Caco-2 (cell line): ENCODE measurements around the gene RERE. TPM values are rescaled to one million over a fixed set of nuclear protein-coding genes. Genes with fewer than 3 reads are reported as not detected.

ENCODE experiments used
- BruUV-seq: library from RNA; stranded (reverse); fragments of 400-500 nt; replicated peaks from 2 replicates; lab custom pipeline; 2021; lab: Mats Ljungman, UMichigan
- CTCF ChIA-PET: fragments of 300-600 bp; sonication (Branson Sonifier 250); formaldehyde crosslinking; loops from one replicate; lab custom pipeline; 2022; ENCODE audit warnings: antibody characterized with exemption; lab: Charles Lee
- POLR2A ChIA-PET: fragments of 300-600 bp; sonication (Branson Sonifier 250); formaldehyde crosslinking; loops from one replicate; lab custom pipeline; 2022; ENCODE audit warnings: antibody characterized with exemption; lab: Charles Lee
- DNase-seq, 2 experiments: peaks; one replicate each; pipeline versions ENCODE4 v3.0.0 to v3.0.0-alpha.2; 2020 to 2022
- H3K27me3 ChIP-seq: replicated peaks from 2 replicates; pipeline ENCODE4 v1.6.0; 2011; ENCODE audit warnings: low read length; ENCODE audit not compliant: control insufficient read depth, insufficient read depth
- H3K36me3 ChIP-seq: 2 replicates; pipeline ENCODE4 v1.5.1; 2011; ENCODE audit warnings: low read length; ENCODE audit not compliant: control insufficient read depth, insufficient read depth
- H3K4me1 ChIP-seq: fragments of 250-450 bp; sonication (Bioruptor Pico); 2 replicates; pipeline ENCODE4 v1.5.1; 2020; ENCODE audit warnings: mild to moderate bottlenecking
- H3K4me3 ChIP-seq: 2 replicates; pipeline ENCODE4 v1.5.1; 2011; ENCODE audit warnings: low read depth, mild to moderate bottlenecking, control low read depth, low read length
- H3K9me3 ChIP-seq: fragments of 250-450 bp; sonication (Bioruptor Pico); 2 replicates; pipeline ENCODE4 v1.5.1; 2020; ENCODE audit warnings: mild to moderate bottlenecking, moderate library complexity
- H3K27ac Mint-ChIP-seq: one replicate; pipeline ENCODE4 v1.8.0; 2022; ENCODE audit warnings: mixed read lengths; ENCODE audit not compliant: unreplicated experiment
- H3K27me3 Mint-ChIP-seq: one replicate; pipeline ENCODE4 v1.8.0; 2022; ENCODE audit warnings: mixed read lengths; ENCODE audit not compliant: insufficient read depth, unreplicated experiment
- H3K36me3 Mint-ChIP-seq: one replicate; pipeline ENCODE4 v1.8.0; 2022; ENCODE audit warnings: mild to moderate bottlenecking, mixed read lengths; ENCODE audit not compliant: insufficient read depth, unreplicated experiment
- H3K4me1 Mint-ChIP-seq: one replicate; pipeline ENCODE4 v1.8.0; 2022; ENCODE audit warnings: low read depth, mixed read lengths; ENCODE audit not compliant: unreplicated experiment
- H3K4me3 Mint-ChIP-seq: one replicate; pipeline ENCODE4 v1.8.0; 2022; ENCODE audit warnings: mild to moderate bottlenecking, moderate library complexity, mixed read lengths; ENCODE audit not compliant: unreplicated experiment
- H3K9me3 Mint-ChIP-seq: one replicate; pipeline ENCODE4 v1.8.0; 2022; ENCODE audit warnings: mixed read lengths; ENCODE audit not compliant: unreplicated experiment
- intact Hi-C: fragments of 100-400 bp; cut with micrococcal nuclease; formaldehyde crosslinking; loops from one replicate; pipeline ENCODE4 v1.10.0; 2022; ENCODE audit not compliant: unreplicated experiment
- total RNA-seq: library from RNA; stranded (reverse); gene quantifications from 2 replicates; pipeline ENCODE4 v1.2.3, GENCODE V29; 2022
- TF ChIP-seq, protein P1 (sequence below), 2 experiments: fragments of 200-600 bp in 1 of 2; IDR thresholded peaks; 1 replicate in 1 of 2; 2 replicates in 1 of 2; pipeline versions ENCODE4 v1.5.1 to v1.8.0; 2011 to 2022; ENCODE audit warnings: antibody characterized with exemption in 1 of 2, control low read depth in 1 of 2, inconsistent platforms in 1 of 2, low read depth in 1 of 2, low read length in 1 of 2, mild to moderate bottlenecking in 1 of 2, moderate library complexity in 1 of 2; ENCODE audit not compliant: insufficient read depth in 1 of 2, severe bottlenecking in 1 of 2, unreplicated experiment in 1 of 2

Gene RERE
- total RNA-seq, 1 experiment from 2014 or later, result 85.2 TPM

DNA sequence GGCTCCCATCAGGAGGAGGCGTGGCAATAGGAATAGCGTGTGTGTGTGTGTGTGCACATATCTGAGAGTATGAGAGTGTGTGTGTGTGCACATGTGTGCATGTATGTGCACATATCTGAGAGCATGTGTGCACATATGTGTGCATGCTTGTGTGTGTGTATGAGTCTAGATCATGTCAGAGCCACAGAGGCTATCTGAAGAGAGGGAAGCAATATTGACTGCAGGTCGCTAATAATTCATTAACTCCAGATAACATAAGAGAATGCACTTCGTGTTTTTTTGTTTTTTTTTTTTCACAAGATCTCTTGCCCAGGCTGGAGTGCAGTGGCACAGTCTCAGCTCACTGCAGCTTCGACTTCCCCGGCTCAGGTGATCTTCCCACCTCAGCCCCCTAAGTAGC is 504.2 kb downstream of the RERE start:
- intact Hi-C loops, result loop anchor here (10.0 kb wide), 1 partner anchor 128 kb away; no protein-coding TSS in a partner anchor
- H3K4me3 ChIP-seq, result no peak overlapping the region
- no peaks in the 10 kb centered on the region for H3K36me3 ChIP-seq
- H3K36me3 Mint-ChIP-seq, result peaks cover 2% of the 10 kb centered on the region
- H3K4me1 Mint-ChIP-seq, result peaks cover 21% of the 10 kb centered on the region
- CTCF ChIA-PET, result no interaction called here
- no peak overlapping the region for H3K27ac Mint-ChIP-seq
- POLR2A ChIA-PET, result interaction anchor here (1.0 kb wide), 1 partner anchor 287 kb away, joined by 3 read pairs; the partner anchor contains the start of gene ERRFI1
- TF ChIP-seq, protein P1, sequence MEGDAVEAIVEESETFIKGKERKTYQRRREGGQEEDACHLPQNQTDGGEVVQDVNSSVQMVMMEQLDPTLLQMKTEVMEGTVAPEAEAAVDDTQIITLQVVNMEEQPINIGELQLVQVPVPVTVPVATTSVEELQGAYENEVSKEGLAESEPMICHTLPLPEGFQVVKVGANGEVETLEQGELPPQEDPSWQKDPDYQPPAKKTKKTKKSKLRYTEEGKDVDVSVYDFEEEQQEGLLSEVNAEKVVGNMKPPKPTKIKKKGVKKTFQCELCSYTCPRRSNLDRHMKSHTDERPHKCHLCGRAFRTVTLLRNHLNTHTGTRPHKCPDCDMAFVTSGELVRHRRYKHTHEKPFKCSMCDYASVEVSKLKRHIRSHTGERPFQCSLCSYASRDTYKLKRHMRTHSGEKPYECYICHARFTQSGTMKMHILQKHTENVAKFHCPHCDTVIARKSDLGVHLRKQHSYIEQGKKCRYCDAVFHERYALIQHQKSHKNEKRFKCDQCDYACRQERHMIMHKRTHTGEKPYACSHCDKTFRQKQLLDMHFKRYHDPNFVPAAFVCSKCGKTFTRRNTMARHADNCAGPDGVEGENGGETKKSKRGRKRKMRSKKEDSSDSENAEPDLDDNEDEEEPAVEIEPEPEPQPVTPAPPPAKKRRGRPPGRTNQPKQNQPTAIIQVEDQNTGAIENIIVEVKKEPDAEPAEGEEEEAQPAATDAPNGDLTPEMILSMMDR (IDR thresholded peaks at IDR 0.05; ENCODE audit: insufficient read depth in 1 of 2, low read depth in 1 of 2, low read length in 1 of 2, severe bottlenecking in 1 of 2, unreplicated experiment in 1 of 2), result no peak
- BruUV-seq, result no TSS peak
- no peaks in the 10 kb centered on the region for H3K9me3 ChIP-seq
- no peaks in the 10 kb centered on the region for H3K9me3 Mint-ChIP-seq
- no peaks in the 10 kb centered on the region for H3K27me3 Mint-ChIP-seq
- peaks cover 13% of the 10 kb centered on the region; the same call in 1 of the 2 replicates for H3K4me1 ChIP-seq
- H3K27me3 ChIP-seq, result no peaks in the 10 kb centered on the region
- DNase-seq, result no peak
- H3K4me3 Mint-ChIP-seq, result no peak overlapping the region

DNA sequence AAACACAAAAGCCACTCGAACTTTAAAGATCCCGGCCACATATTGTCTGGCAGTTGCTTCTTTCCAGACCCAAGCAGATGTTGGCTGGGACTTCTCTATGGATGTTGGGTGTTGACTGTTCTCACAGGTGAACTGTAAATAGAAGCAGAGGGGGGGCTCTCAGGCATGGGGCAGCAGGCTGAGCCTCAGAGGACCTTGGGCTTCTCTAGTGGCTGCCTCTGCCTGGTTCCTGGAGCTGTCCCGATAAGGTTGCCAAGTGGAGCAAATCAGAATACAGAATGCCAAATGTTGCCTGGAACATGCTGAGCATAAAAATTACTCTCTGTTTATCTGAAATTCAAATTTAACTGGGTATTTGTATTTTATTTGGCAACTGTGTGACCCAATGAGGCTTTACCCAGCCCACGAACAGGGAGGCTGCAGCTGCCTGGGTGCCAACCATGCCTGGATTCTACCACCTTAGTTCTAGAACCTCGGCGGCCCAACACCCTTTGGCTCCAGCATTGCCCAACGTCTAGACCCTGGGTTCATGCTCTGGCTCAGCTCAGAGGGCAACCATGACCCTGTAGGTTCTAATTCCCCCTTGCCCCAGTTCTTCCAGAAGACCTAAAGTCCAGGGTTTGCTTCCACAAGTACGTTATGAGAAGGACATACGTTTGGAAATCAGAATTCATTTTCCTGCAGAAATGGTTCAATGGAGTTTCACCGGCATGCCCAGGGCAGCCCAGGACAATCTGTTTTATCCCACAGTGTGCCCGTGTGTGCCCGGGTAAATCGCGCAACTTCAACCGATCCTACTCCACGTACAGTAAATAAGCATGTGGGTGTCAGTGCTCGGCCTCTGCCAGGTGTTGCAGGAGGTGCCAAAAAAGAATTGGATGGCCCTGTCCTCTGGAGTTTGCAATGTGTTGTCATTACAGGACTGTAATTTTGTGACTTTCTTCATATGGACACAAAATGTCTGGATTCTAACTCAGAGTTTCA is 504.9 kb downstream of the RERE start:
- TF ChIP-seq, protein P1 (IDR thresholded peaks at IDR 0.05; ENCODE audit: insufficient read depth in 1 of 2, low read depth in 1 of 2, low read length in 1 of 2, severe bottlenecking in 1 of 2, unreplicated experiment in 1 of 2), result no peak
- no TSS peak for BruUV-seq
- DNase-seq, result no peak
- POLR2A ChIA-PET, result no interaction called here
- H3K27ac Mint-ChIP-seq, result no peak overlapping the region
- Histone ChIP-seq H3K36me3 (no peaks in the 10 kb centered on the region), H3K9me3 (no peaks in the 10 kb centered on the region), H3K27me3 (no peaks in the 10 kb centered on the region), H3K4me1 (peaks cover 13% of the 10 kb centered on the region; the same call in 1 of the 2 replicates), H3K4me3 (no peak overlapping the region)
- CTCF ChIA-PET, result interaction anchor here (0.7 kb wide), 2 partner anchors 123 to 298 kb away, joined by 3 to 4 read pairs; no protein-coding TSS in a partner anchor
- no peaks in the 10 kb centered on the region for H3K9me3 Mint-ChIP-seq
- intact Hi-C loops, result loop anchor here (10.0 kb wide), 1 partner anchor 128 kb away; no protein-coding TSS in a partner anchor
- no peaks in the 10 kb centered on the region for H3K36me3 Mint-ChIP-seq
- no peak overlapping the region for H3K4me3 Mint-ChIP-seq
- H3K4me1 Mint-ChIP-seq, result peaks cover 21% of the 10 kb centered on the region
- no peaks in the 10 kb centered on the region for H3K27me3 Mint-ChIP-seq

DNA sequence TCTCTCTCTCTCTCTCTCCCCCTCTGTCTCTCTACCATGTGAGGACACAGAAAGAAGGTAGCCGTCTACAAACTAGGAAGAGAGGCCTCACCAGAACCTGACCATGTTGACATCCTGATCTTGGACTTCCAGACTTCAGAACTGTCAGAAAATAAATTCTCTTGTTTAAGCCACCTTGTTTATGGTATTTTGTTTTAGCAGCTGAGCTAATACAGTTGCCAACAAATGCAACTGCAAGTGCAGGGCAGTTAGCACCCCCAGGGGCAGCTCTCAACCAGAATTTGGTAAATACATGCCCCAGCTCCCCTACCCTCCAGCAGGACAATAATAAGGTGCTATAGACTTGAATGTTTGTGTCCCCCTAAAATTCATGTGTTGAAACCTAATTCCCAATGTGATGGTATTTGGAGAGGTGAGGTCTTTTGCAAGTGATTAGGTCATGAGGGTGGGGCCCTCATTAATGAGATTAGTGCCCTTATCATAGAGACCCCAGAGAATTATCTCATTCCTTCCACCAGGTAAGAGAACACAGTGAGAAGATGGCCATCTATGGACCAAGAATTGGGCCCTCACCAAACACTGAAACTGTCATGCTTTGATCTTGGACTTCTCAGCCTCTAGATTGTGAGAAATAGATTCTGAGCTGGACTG is 506.2 kb downstream of the RERE start:
- no peak for DNase-seq
- TF ChIP-seq, protein P1 (IDR thresholded peaks at IDR 0.05; ENCODE audit: insufficient read depth in 1 of 2, low read depth in 1 of 2, low read length in 1 of 2, severe bottlenecking in 1 of 2, unreplicated experiment in 1 of 2), result no peak
- Histone ChIP-seq H3K36me3 (no peaks in the 10 kb centered on the region), H3K4me3 (no peak overlapping the region), H3K27me3 (no peaks in the 10 kb centered on the region), H3K9me3 (no peaks in the 10 kb centered on the region), H3K4me1 (peaks cover 13% of the 10 kb centered on the region; the same call in 1 of the 2 replicates)
- ChIA-PET POLR2A (no interaction called here), CTCF (interaction anchor here (0.6 to 1.3 kb wide), 5 partner anchors 11 to 296 kb away, joined by 3 to 5 read pairs (median 4); no protein-coding TSS in a partner anchor)
- Mint-ChIP-seq H3K27me3 (no peaks in the 10 kb centered on the region), H3K4me1 (peaks cover 20% of the 10 kb centered on the region), H3K4me3 (no peak overlapping the region), H3K27ac (no peak overlapping the region), H3K36me3 (no peaks in the 10 kb centered on the region), H3K9me3 (no peaks in the 10 kb centered on the region)
- BruUV-seq, result no TSS peak
- intact Hi-C loops, result loop anchor here (10.0 kb wide), 1 partner anchor 126 kb away; no protein-coding TSS in a partner anchor
